SU-DHL-6 (cell line): ENCODE data around the gene VCAN.

ENCODE experiments used
- H2AFZ ChIP-seq: fragments of 200-600 bp; sonication (generic); 2 replicates; pipeline ENCODE4 v1.6.1; 2014; ENCODE audit warnings: low read depth, mild to moderate bottlenecking, moderate library complexity, mixed read lengths, antibody characterized with exemption, low read length; ENCODE audit not compliant: severe bottlenecking
- H3F3A ChIP-seq: fragments of 200-600 bp; shearing (Covaris generic); 2 replicates; pipeline ENCODE4 v1.6.0; 2016; ENCODE audit warnings: antibody characterized with exemption, mild to moderate bottlenecking; ENCODE audit not compliant: insufficient read depth
- H3K27ac ChIP-seq: fragments of 200-600 bp; sonication (generic); 2 replicates; pipeline ENCODE4 v1.5.1; 2016; ENCODE audit warnings: low read depth, mild to moderate bottlenecking, low read length, moderate library complexity, mixed read lengths
- H3K27me3 ChIP-seq: fragments of 200-600 bp; sonication (generic), shearing (Covaris generic); 2 replicates; pipeline ENCODE4 v1.6.0; 2014; ENCODE audit warnings: mild to moderate bottlenecking, low read length
- H3K36me3 ChIP-seq: fragments of 200-600 bp; sonication (generic); 2 replicates; pipeline ENCODE4 v1.6.1; 2014; ENCODE audit warnings: mild to moderate bottlenecking, low read length, mixed read lengths
- H3K4me2 ChIP-seq: fragments of 300-600, 200-600 bp; shearing (Covaris generic), sonication (generic); 2 replicates; pipeline ENCODE4 v1.6.0; 2014; ENCODE audit warnings: low read length, low read depth, mild to moderate bottlenecking; ENCODE audit not compliant: poor library complexity, severe bottlenecking
- H3K4me3 ChIP-seq: fragments of 200-600 bp; sonication (generic); 2 replicates; pipeline ENCODE4 v1.5.1; 2014; ENCODE audit warnings: antibody characterized with exemption, low read length, mild to moderate bottlenecking, mixed read lengths; ENCODE audit not compliant: insufficient read depth, poor library complexity, severe bottlenecking
- H3K79me2 ChIP-seq: fragments of 200-600 bp; sonication (generic); 2 replicates; pipeline ENCODE4 v1.6.1; 2014; ENCODE audit warnings: mild to moderate bottlenecking, low read length, moderate library complexity; ENCODE audit not compliant: insufficient read depth
- H3K9ac ChIP-seq: fragments of 200-600 bp; sonication (generic); 2 replicates; pipeline ENCODE4 v1.7.0; 2014; ENCODE audit warnings: mild to moderate bottlenecking, low read length
- H3K9me2 ChIP-seq: fragments of 200-600 bp; sonication (generic); replicated peaks from 2 replicates; pipeline ENCODE4 v1.6.1; 2014; ENCODE audit warnings: low read length; ENCODE audit not compliant: insufficient read depth
- H3K9me3 ChIP-seq: fragments of 200-600 bp; sonication (generic); 2 replicates; pipeline ENCODE4 v1.6.1; 2014; ENCODE audit warnings: low read length, mixed read lengths; ENCODE audit not compliant: insufficient read depth
- H4K20me1 ChIP-seq: fragments of 200-600 bp; sonication (generic); 2 replicates; pipeline ENCODE4 v1.6.1; 2014; ENCODE audit warnings: low read depth, mild to moderate bottlenecking, antibody characterized with exemption, low read length, moderate library complexity, mixed read lengths
- CTCF ChIP-seq: fragments of 200-600 bp; sonication (generic); IDR thresholded peaks from one replicate; pipeline ENCODE4 v1.5.1; 2017; ENCODE audit warnings: antibody characterized with exemption, mild to moderate bottlenecking, low read length, moderate library complexity; ENCODE audit not compliant: insufficient read depth, poor library complexity, severe bottlenecking
- EZH2phosphoT487 ChIP-seq: fragments of 200-600 bp; sonication (generic), shearing (Covaris generic); conservative IDR thresholded peaks from 2 replicates; pipeline ENCODE4 v1.6.1; 2018; ENCODE audit warnings: mild to moderate bottlenecking, antibody characterized with exemption, low read length, moderate library complexity, mixed read lengths

The VCAN gene

GRCh38 chr5:83523929-83524328 lies 52.4 kb downstream of the VCAN start:
- no peaks in the 10 kb centered on the region for H3K9me3 ChIP-seq
- no peaks in the 10 kb centered on the region for H4K20me1 ChIP-seq
- H3F3A ChIP-seq: no peaks in the 10 kb centered on the region
- no peak overlapping the region for H3K4me2 ChIP-seq
- H3K4me3 ChIP-seq: no peak overlapping the region
- no peak for TF ChIP-seq EZH2phosphoT487
- no peak for TF ChIP-seq CTCF
- no peak overlapping the region for H2AFZ ChIP-seq
- no peaks in the 10 kb centered on the region for H3K36me3 ChIP-seq
- no peak overlapping the region for H3K27ac ChIP-seq
- no peaks in the 10 kb centered on the region for H3K27me3 ChIP-seq
- no peak overlapping the region for H3K9ac ChIP-seq
- no peaks in the 10 kb centered on the region for H3K79me2 ChIP-seq
- no peaks in the 10 kb centered on the region for H3K9me2 ChIP-seq

- Histone ChIP-seq H4K20me1 (no peaks in the 10 kb centered on the region), H3F3A (no peaks in the 10 kb centered on the region), H3K36me3 (no peaks in the 10 kb centered on the region), H2AFZ (no peak overlapping the region), H3K9me2 (no peaks in the 10 kb centered on the region), H3K27me3 (no peaks in the 10 kb centered on the region), H3K4me3 (no peak overlapping the region), H3K9me3 (no peaks in the 10 kb centered on the region), H3K4me2 (no peak overlapping the region), H3K79me2 (no peaks in the 10 kb centered on the region), H3K9ac (no peak overlapping the region), H3K27ac (no peak overlapping the region)
- TF ChIP-seq EZH2phosphoT487 (no peak), CTCF (no peak)
Measured at GRCh38 chr5:83524345-83524744, 52.8 kb downstream of the VCAN start.

GRCh38 chr5:83524991-83525390 lies 53.4 kb downstream of the VCAN start:
- H3K27ac ChIP-seq: no peak overlapping the region
- TF ChIP-seq CTCF: no peak
- no peak overlapping the region for H3K4me3 ChIP-seq
- no peaks in the 10 kb centered on the region for H3K36me3 ChIP-seq
- H3K9me2 ChIP-seq: no peaks in the 10 kb centered on the region
- H3K27me3 ChIP-seq: no peaks in the 10 kb centered on the region
- H3K9ac ChIP-seq: no peak overlapping the region
- no peak overlapping the region for H3K4me2 ChIP-seq
- H2AFZ ChIP-seq: no peak overlapping the region
- H3K9me3 ChIP-seq: no peaks in the 10 kb centered on the region
- no peaks in the 10 kb centered on the region for H4K20me1 ChIP-seq
- no peaks in the 10 kb centered on the region for H3K79me2 ChIP-seq
- H3F3A ChIP-seq: no peaks in the 10 kb centered on the region

- Histone ChIP-seq H3K27ac (no peak overlapping the region), H3K9me3 (no peaks in the 10 kb centered on the region), H3K79me2 (no peaks in the 10 kb centered on the region), H3K4me2 (no peak overlapping the region), H2AFZ (no peak overlapping the region), H3F3A (no peaks in the 10 kb centered on the region), H3K9ac (no peak overlapping the region), H4K20me1 (no peaks in the 10 kb centered on the region), H3K4me3 (no peak overlapping the region), H3K36me3 (no peaks in the 10 kb centered on the region), H3K9me2 (no peaks in the 10 kb centered on the region), H3K27me3 (no peaks in the 10 kb centered on the region)
- TF ChIP-seq CTCF: no peak
- no peak for TF ChIP-seq EZH2phosphoT487
Measured at GRCh38 chr5:83526289-83526688, 54.7 kb downstream of the VCAN start.
